Tibial nerve (tissue), 4 donors: ENCODE results near the gene SASS6. TPM values are rescaled to one million over a fixed set of nuclear protein-coding genes. Genes with fewer than 3 reads are reported as not detected.

Source experiments
- DNase-seq, 2 donors: peaks; one replicate each; pipeline ENCODE4 v3.0.0-alpha.2; 2019; ENCODE audit warnings: low spot score in 2 of 2
- H3K27ac ChIP-seq, 4 donors: fragments of 200-600 bp; sonication (generic) in 3 of 4; one replicate each; pipeline ENCODE4 v1.5.1; 2017 to 2019; ENCODE audit warnings: mild to moderate bottlenecking in 1 of 4
- H3K27me3 ChIP-seq, 2 donors: fragments of 200-600 bp; sonication (generic) in 1 of 2; one replicate each; pipeline versions ENCODE4 v1.5.1 to v1.6.0; 2017 to 2019
- H3K36me3 ChIP-seq, 3 donors: fragments of 200-600 bp; sonication (generic); one replicate each; pipeline ENCODE4 v1.5.1; 2018 to 2019
- H3K4me1 ChIP-seq, 4 donors: fragments of 200-600 bp; sonication (generic) in 3 of 4; one replicate each; pipeline ENCODE4 v1.5.1; 2017 to 2019
- H3K4me3 ChIP-seq, 4 donors: fragments of 200-600 bp; sonication (generic) in 3 of 4; one replicate each; pipeline ENCODE4 v1.5.1; 2017 to 2019; ENCODE audit warnings: mild to moderate bottlenecking in 1 of 4, moderate library complexity in 1 of 4
- H3K9me3 ChIP-seq, 4 donors: fragments of 200-600 bp; sonication (generic) in 3 of 4; one replicate each; pipeline ENCODE4 v1.5.1; 2017 to 2019
- EP300 ChIP-seq, 2 donors: sonication (generic); formaldehyde crosslinking; IDR thresholded peaks; one replicate each; pipeline ENCODE4 v1.6.1; 2017; ENCODE audit warnings: antibody characterized with exemption in 2 of 2, mild to moderate bottlenecking in 1 of 2
- POLR2A ChIP-seq, 2 donors: fragments of 450-650 bp; IDR thresholded peaks; one replicate each; pipeline ENCODE4 v1.6.1; 2017; ENCODE audit warnings: antibody characterized with exemption in 2 of 2, mild to moderate bottlenecking in 2 of 2, moderate library complexity in 2 of 2
- WGBS, 2 donors: methylation state at CpG; one replicate each; pipeline ENCODE4 v1.1.5; 2018; 5-methylcytosine and 5-hydroxymethylcytosine counted together
- total RNA-seq, 4 donors: library from RNA; depleted of rRNA; stranded (reverse); fragments of >200 nt; gene quantifications; one replicate each; pipeline ENCODE4 v1.1.0, GENCODE V29; 2016
- TF ChIP-seq, protein P1 (sequence below), 5 experiments: fragments of 200-600 bp in 3 of 5; fragments of 450-650 bp in 2 of 5; sonication (generic) in 3 of 5; IDR thresholded peaks; one replicate each; pipeline ENCODE4 v1.5.1; 2016 to 2019; ENCODE audit warnings: antibody characterized with exemption in 5 of 5, mild to moderate bottlenecking in 3 of 5, moderate library complexity in 2 of 5

SASS6 gene
- total RNA-seq, 4 donors from 2014 or later, result 1.8 to 3.9 (median 2.7) TPM

DNA sequence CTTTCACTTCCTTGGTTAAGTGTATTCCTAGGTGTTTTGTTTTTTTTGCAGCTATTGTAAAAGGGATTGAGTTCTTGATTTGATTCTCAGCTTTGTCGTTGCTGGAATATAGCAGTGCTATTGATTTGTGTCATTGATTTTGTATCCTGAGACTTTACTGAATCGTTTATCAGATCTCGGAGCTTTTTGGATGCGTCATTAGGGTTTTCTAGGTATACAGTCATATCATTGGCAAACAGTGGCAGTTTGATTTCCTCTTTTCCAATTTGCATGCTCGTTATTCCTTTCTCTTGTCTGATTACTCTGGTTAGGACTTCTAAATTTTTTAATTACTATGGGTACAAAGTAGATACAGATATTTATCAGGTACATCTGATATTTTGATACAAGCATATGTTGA lies 87.5 kb downstream of the SASS6 start:
- H3K27me3 ChIP-seq, result no peaks in the 10 kb centered on the region
- no peak for DNase-seq
- H3K4me1 ChIP-seq, result peaks cover 0 to 55% (median 20%) of the 10 kb centered on the region in 4 donors
- TF ChIP-seq, protein P1, sequence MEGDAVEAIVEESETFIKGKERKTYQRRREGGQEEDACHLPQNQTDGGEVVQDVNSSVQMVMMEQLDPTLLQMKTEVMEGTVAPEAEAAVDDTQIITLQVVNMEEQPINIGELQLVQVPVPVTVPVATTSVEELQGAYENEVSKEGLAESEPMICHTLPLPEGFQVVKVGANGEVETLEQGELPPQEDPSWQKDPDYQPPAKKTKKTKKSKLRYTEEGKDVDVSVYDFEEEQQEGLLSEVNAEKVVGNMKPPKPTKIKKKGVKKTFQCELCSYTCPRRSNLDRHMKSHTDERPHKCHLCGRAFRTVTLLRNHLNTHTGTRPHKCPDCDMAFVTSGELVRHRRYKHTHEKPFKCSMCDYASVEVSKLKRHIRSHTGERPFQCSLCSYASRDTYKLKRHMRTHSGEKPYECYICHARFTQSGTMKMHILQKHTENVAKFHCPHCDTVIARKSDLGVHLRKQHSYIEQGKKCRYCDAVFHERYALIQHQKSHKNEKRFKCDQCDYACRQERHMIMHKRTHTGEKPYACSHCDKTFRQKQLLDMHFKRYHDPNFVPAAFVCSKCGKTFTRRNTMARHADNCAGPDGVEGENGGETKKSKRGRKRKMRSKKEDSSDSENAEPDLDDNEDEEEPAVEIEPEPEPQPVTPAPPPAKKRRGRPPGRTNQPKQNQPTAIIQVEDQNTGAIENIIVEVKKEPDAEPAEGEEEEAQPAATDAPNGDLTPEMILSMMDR (IDR thresholded peaks at IDR 0.05), result no peak
- TF ChIP-seq EP300 (IDR thresholded peaks at IDR 0.05) (no peak), POLR2A (IDR thresholded peaks at IDR 0.05) (no peak)
- no peak overlapping the region for H3K27ac ChIP-seq
- peaks cover 0 to 12% (median 0%) of the 10 kb centered on the region in 4 donors for H3K9me3 ChIP-seq
- 95 to 96% methylated on average over 5 of the region's 5 CpGs for WGBS, 2 donors
- peaks cover 0 to 18% (median 0%) of the 10 kb centered on the region in 3 donors for H3K36me3 ChIP-seq
- no peak overlapping the region for H3K4me3 ChIP-seq

- Histone ChIP-seq H3K36me3 (peaks cover 0 to 12% (median 0%) of the 10 kb centered on the region in 3 donors), H3K4me1 (peaks cover 0 to 57% (median 25%) of the 10 kb centered on the region in 4 donors), H3K27me3 (no peaks in the 10 kb centered on the region), H3K9me3 (peaks cover 0 to 9% (median 0%) of the 10 kb centered on the region in 4 donors), H3K4me3 (peak overlapping the region in 3 of 4 donors; percentile 77 to 96 (median 85)), H3K27ac (peak overlapping the region in 3 of 4 donors; percentile 95 to 98 (median 98))
- TF ChIP-seq EP300 (IDR thresholded peaks at IDR 0.05), result no peak
- TF ChIP-seq, protein P1 (IDR thresholded peaks at IDR 0.05), result no peak
- TF ChIP-seq POLR2A (IDR thresholded peaks at IDR 0.05), result no peak
- WGBS, 2 donors, result 10 to 15% methylated on average over 2 of the region's 2 CpGs
- no peak for DNase-seq
These were observed 93.1 kb downstream of the SASS6 start for GRCh38 chr1:100039591-100039990.

- H3K4me3 ChIP-seq, result peak overlapping the region; percentile 77 to 97 (median 90)
- peaks cover 0 to 4% (median 0%) of the 10 kb centered on the region in 4 donors for H3K9me3 ChIP-seq
- peak overlapping the region; percentile 95 to 98 (median 97) for H3K27ac ChIP-seq
- peaks cover 0 to 57% (median 25%) of the 10 kb centered on the region in 4 donors for H3K4me1 ChIP-seq
- peak in 1 of 2 donors; percentile 38 for TF ChIP-seq EP300 (IDR thresholded peaks at IDR 0.05)
- TF ChIP-seq POLR2A (IDR thresholded peaks at IDR 0.05), result no peak
- 0% methylated on average over 20 to 37 of the region's 37 CpGs for WGBS, 2 donors
- H3K36me3 ChIP-seq, result peaks cover 0 to 4% (median 0%) of the 10 kb centered on the region in 3 donors
- H3K27me3 ChIP-seq, result no peaks in the 10 kb centered on the region
- DNase-seq, result peak; percentile 14 to 36
These were observed 94.0 kb downstream of the SASS6 start for GRCh38 chr1:100038660-100039287.

GRCh38 chr1:100037927-100038659 lies 94.6 kb downstream of the SASS6 start:
- Histone ChIP-seq H3K4me1 (peaks cover 0 to 57% (median 25%) of the 10 kb centered on the region in 4 donors), H3K27me3 (no peaks in the 10 kb centered on the region), H3K4me3 (peak overlapping the region; percentile 77 to 97 (median 90)), H3K36me3 (no peaks in the 10 kb centered on the region), H3K9me3 (no peaks in the 10 kb centered on the region), H3K27ac (peak overlapping the region; percentile 95 to 98 (median 97))
- TF ChIP-seq EP300 (IDR thresholded peaks at IDR 0.05) (peak; percentile 41 to 97), POLR2A (IDR thresholded peaks at IDR 0.05) (peak; percentile 86 to 97)
- TF ChIP-seq, protein P1 (IDR thresholded peaks at IDR 0.05), result peak in 2 of 5 experiments; percentile 17 to 22
- 0 to 1% methylated on average over 39 to 72 of the region's 87 CpGs for WGBS, 2 donors
- DNase-seq, result peak; percentile 76 to 85

GRCh38 chr1:100037656-100037926 lies 95.1 kb downstream of the SASS6 start:
- WGBS, 2 donors, result 1 to 2% methylated on average over 8 of the region's 8 CpGs

More at GRCh38 chr1:100037656-100037926, 95.1 kb downstream of the SASS6 start:
- H3K9me3 ChIP-seq, result no peaks in the 10 kb centered on the region
- no peak for DNase-seq
- peak overlapping the region; percentile 77 to 97 (median 90) for H3K4me3 ChIP-seq
- peak overlapping the region; percentile 95 to 98 (median 97) for H3K27ac ChIP-seq
- no peaks in the 10 kb centered on the region for H3K36me3 ChIP-seq
- peaks cover 0 to 53% (median 25%) of the 10 kb centered on the region in 4 donors for H3K4me1 ChIP-seq
- no peaks in the 10 kb centered on the region for H3K27me3 ChIP-seq
- TF ChIP-seq POLR2A (IDR thresholded peaks at IDR 0.05), result no peak
- no peak for TF ChIP-seq EP300 (IDR thresholded peaks at IDR 0.05)
- TF ChIP-seq, protein P1 (IDR thresholded peaks at IDR 0.05), result no peak
